ENCODE results near the gene GRIFIN.

GRIFIN gene

GRCh38 chr7:2476298-2476697, at the start of gene GRIFIN:
GRIFIN (minus strand) TSS chr7:2476398; CDS start chr7:2476383, 15 bp downstream.
- DNase-seq: no peak

- DNase-seq: no peak
These were observed 48.8 kb upstream of the GRIFIN start for GRCh38 chr7:2524808-2525657.

GRCh38 chr7:2523941-2524807, 48.0 kb upstream of the GRIFIN start:
- DNase-seq: no peak

- no peak for DNase-seq
These were observed 47.3 kb upstream of the GRIFIN start for GRCh38 chr7:2523461-2523936.

- no peak for DNase-seq
These were observed 46.7 kb upstream of the GRIFIN start for GRCh38 chr7:2522780-2523433.

- peak; percentile 74 to 77 for DNase-seq
These were observed 45.9 kb upstream of the GRIFIN start for GRCh38 chr7:2521952-2522591.

- no peak for DNase-seq
These were observed 45.1 kb upstream of the GRIFIN start for GRCh38 chr7:2521341-2521745.

GRCh38 chr7:2520761-2521290, 44.6 kb upstream of the GRIFIN start:
- no peak for DNase-seq

- no peak for DNase-seq
These were observed 44.0 kb upstream of the GRIFIN start for GRCh38 chr7:2520131-2520760.

- peak; percentile 78 to 87 for DNase-seq
These were observed 43.1 kb upstream of the GRIFIN start, which contains the start of gene LFNG for GRCh38 chr7:2519119-2519930. LFNG (plus strand) TSS chr7:2519774; CDS start chr7:2519862, 88 bp downstream.

GRCh38 chr7:2518737-2519118, 42.5 kb upstream of the GRIFIN start:
- DNase-seq: no peak

- no peak for DNase-seq
These were observed 41.7 kb upstream of the GRIFIN start for GRCh38 chr7:2517678-2518507.

- DNase-seq: no peak
These were observed 40.8 kb upstream of the GRIFIN start for GRCh38 chr7:2517026-2517425.

- no peak for DNase-seq
These were observed 40.0 kb upstream of the GRIFIN start for GRCh38 chr7:2516194-2516555.

- no peak for DNase-seq
These were observed 39.4 kb upstream of the GRIFIN start for GRCh38 chr7:2515424-2516193.

- no peak for DNase-seq
These were observed 38.5 kb upstream of the GRIFIN start for GRCh38 chr7:2514473-2515423.

GRCh38 chr7:2513702-2514101, 37.5 kb upstream of the GRIFIN start:
- no peak for DNase-seq

GRCh38 chr7:2512713-2513112, 36.5 kb upstream of the GRIFIN start:
- DNase-seq: no peak

Measured in activated CD4-positive, alpha-beta T cell treated with anti-CD3 and anti-CD28 coated beads for 4 hours (primary cell).